ENCODE data around the gene SPOCK1. TPM values are rescaled to one million over a fixed set of nuclear protein-coding genes. Genes with fewer than 3 reads are reported as not detected.
"Not testable (repeated sequence)": the region's sequence is repeated elsewhere in the genome, so short reads cannot be mapped to it uniquely, and the experiment has no call there.

Gene SPOCK1
- total RNA-seq, 4 donors from 2014 or later, result 1.1 to 6.4 (median 4.2) TPM; not detected in 1

GRCh38 chr5:137233726-137234125, 265.4 kb downstream of the SPOCK1 start:
- TF ChIP-seq POLR2A (IDR thresholded peaks at IDR 0.05), result no peak
- no peak for TF ChIP-seq CTCF (IDR thresholded peaks at IDR 0.05)
- H3K27ac ChIP-seq, result no peak overlapping the region
- no peak for DNase-seq
- H3K27me3 ChIP-seq, result no peaks in the 10 kb centered on the region
- no peaks in the 10 kb centered on the region for H3K36me3 ChIP-seq
- H3K4me3 ChIP-seq, result no peak overlapping the region
- no peaks in the 10 kb centered on the region for H3K4me1 ChIP-seq
- no peaks in the 10 kb centered on the region for H3K9me3 ChIP-seq

GRCh38 chr5:137233304-137233703, 265.8 kb downstream of the SPOCK1 start:
- H3K4me1 ChIP-seq, H3K27ac ChIP-seq, H3K36me3 ChIP-seq, H3K27me3 ChIP-seq, H3K4me3 ChIP-seq, H3K9me3 ChIP-seq, DNase-seq: not testable (repeated sequence)

GRCh38 chr5:137231540-137231939, 267.6 kb downstream of the SPOCK1 start:
- Histone ChIP-seq H3K4me1 (no peaks in the 10 kb centered on the region), H3K27ac (no peak overlapping the region), H3K9me3 (no peaks in the 10 kb centered on the region), H3K27me3 (no peaks in the 10 kb centered on the region), H3K36me3 (no peaks in the 10 kb centered on the region), H3K4me3 (no peak overlapping the region)
- no peak for TF ChIP-seq CTCF (IDR thresholded peaks at IDR 0.05)
- TF ChIP-seq POLR2A (IDR thresholded peaks at IDR 0.05), result no peak
- DNase-seq, result no peak

- no peak overlapping the region for H3K27ac ChIP-seq
- no peak for TF ChIP-seq POLR2A (IDR thresholded peaks at IDR 0.05)
- no peak for TF ChIP-seq CTCF (IDR thresholded peaks at IDR 0.05)
- no peaks in the 10 kb centered on the region for H3K27me3 ChIP-seq
- no peaks in the 10 kb centered on the region for H3K36me3 ChIP-seq
- H3K9me3 ChIP-seq, result no peaks in the 10 kb centered on the region
- H3K4me3 ChIP-seq, result no peak overlapping the region
- no peaks in the 10 kb centered on the region for H3K4me1 ChIP-seq
- DNase-seq, result no peak
These were observed 270.3 kb downstream of the SPOCK1 start for GRCh38 chr5:137228816-137229215.

- Histone ChIP-seq H3K4me3 (no peak overlapping the region), H3K27me3 (no peaks in the 10 kb centered on the region), H3K27ac (no peak overlapping the region), H3K36me3 (no peaks in the 10 kb centered on the region), H3K4me1 (no peaks in the 10 kb centered on the region), H3K9me3 (no peaks in the 10 kb centered on the region)
- TF ChIP-seq CTCF (IDR thresholded peaks at IDR 0.05), result no peak
- TF ChIP-seq POLR2A (IDR thresholded peaks at IDR 0.05), result no peak
- no peak for DNase-seq
These were observed 273.0 kb downstream of the SPOCK1 start for GRCh38 chr5:137226081-137226480.

- Histone ChIP-seq H3K27me3 (no peaks in the 10 kb centered on the region), H3K4me3 (no peak overlapping the region), H3K9me3 (no peaks in the 10 kb centered on the region), H3K27ac (no peak overlapping the region), H3K4me1 (no peaks in the 10 kb centered on the region), H3K36me3 (no peaks in the 10 kb centered on the region)
- TF ChIP-seq POLR2A (IDR thresholded peaks at IDR 0.05) (no peak), CTCF (IDR thresholded peaks at IDR 0.05) (no peak)
- DNase-seq, result no peak
These were observed 275.5 kb downstream of the SPOCK1 start for GRCh38 chr5:137223324-137224295.

Measured in Peyer's patch (tissue), 4 donors.